Epidermal melanocyte (primary cell): ENCODE measurements around the gene SASS6.
"Not testable (repeated sequence)": the region's sequence is repeated elsewhere in the genome, so short reads cannot be mapped to it uniquely, and the experiment has no call there.

Experiments used
- DNase-seq: peaks from one replicate; pipeline ENCODE4 v3.0.0; 2011; ENCODE audit warnings: low spot score; ENCODE audit not compliant: insufficient read length

Gene SASS6

DNA sequence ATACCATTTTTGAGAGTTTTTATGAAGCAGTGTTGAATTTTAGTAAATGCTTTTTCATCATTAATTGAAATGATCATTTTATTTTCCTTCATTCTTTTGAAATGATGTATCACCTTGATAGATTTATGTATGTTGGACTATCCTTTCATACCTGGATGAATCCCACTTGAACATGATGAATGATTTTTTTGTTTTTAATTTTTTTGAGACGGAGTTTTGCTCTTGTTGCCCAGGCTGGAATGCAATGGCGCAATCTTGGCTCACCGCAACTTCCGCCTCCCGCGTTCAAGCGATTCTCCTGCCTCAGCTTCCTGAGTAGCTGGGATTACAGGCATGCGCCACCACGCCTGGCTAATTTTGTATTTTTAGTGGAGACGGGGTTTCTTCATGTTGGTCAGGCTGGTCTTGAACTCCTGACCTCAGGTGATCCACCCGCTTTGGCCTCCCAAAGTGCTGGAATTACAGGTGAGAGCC lies 85.5 kb downstream of the SASS6 start:
- DNase-seq = not testable (repeated sequence)

GRCh38 chr1:100045206-100045605 lies 87.5 kb downstream of the SASS6 start:
- no peak for DNase-seq

GRCh38 chr1:100039591-100039990 lies 93.1 kb downstream of the SASS6 start:
- DNase-seq = no peak

DNA sequence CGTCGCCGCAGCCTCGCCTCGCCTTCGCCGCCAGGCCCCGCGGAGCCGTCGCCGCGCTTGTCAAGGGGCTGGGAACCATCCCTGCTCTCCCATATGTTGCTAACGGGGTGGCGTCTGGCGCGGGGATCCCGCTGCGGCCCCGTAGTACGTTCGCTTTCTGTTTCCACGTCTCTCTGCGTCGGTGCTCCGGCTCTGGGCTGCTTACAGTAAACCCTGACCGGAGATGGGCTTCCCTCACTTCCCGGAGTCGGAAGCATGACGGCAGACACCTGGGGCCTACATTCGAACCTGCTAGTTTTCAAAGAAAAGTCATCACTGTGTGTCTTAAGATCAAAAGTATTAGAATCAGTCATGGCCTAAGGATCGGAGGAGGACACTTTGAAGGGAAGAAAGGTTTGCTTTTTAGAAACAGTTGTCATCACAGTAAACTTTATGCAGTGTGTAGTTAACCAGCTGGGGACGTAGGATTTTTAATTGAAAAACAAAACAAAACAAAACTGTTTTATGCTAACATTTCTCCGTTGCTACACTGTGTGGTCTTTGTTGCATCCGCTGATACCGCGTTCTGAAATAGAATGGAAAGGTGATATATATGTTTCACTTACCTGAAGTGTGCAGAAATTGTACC lies 94.0 kb downstream of the SASS6 start:
- no peak for DNase-seq

DNA sequence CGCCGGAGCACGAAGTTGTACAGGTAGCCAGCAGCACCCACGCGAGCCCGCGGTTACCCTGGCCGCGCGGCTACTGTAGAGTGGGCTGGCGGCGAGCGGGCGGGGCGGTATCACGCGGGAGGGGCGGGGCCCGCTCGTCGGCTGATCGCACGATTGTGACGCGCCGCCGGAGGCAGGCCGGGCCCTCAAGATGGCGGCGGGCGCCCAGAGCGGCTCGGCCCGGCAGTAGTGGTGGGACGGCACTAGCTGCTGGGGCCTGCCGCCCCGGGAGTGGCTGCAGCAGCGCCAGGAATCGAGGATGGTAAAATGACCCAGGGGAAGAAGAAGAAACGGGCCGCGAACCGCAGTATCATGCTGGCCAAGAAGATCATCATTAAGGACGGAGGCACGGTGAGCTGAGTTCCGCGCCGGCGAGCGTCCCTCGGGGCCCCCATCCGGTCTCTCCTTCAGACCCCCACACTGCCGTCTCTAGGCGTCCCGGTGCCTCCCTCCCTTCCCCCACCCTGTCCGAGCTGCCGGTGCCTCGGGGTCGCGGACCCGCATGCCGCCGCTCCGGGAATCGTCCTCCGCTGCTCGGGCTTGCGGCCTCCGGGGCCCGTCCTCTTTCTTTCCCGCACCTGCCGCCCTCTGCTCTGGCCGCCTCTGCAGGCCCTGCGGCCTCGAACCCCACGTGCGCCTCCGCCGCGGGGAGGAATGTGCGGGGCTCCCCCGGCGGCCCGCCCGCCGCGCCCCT lies 94.6 kb downstream of the SASS6 start:
- peak; percentile 75 for DNase-seq

GRCh38 chr1:100037656-100037926 lies 95.1 kb downstream of the SASS6 start:
- DNase-seq = no peak

GRCh38 chr1:100036718-100037655 lies 95.7 kb downstream of the SASS6 start:
- no peak for DNase-seq

DNA sequence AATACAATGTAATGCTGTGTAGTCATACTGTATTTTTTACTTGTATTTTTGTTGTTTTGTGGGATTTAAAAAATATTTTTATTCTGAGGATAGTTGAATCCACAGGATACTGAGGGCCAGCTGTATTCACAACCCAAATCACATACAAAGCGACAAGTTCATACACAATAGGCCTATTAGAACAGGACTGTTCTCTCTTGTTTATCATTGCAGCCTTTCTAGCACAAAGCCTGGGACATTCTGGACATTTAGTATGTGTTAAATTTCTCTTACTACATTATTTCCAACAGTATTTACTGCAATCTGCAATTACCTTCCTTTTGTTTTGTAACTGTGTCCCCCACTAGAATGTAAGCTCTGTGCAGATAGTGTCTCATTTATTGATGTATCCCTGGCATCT lies 97.5 kb downstream of the SASS6 start:
- no peak for DNase-seq

GRCh38 chr1:100034470-100034869 lies 98.3 kb downstream of the SASS6 start:
- DNase-seq = no peak
